B cell (primary cell): Measurements from ENCODE around the gene PYDC1. TPM values are rescaled to one million over a fixed set of nuclear protein-coding genes. Genes with fewer than 3 reads are reported as not detected.

Experiments used
- ATAC-seq: fragments of 200-7000 bp; cut with Tn5 transposase; one replicate; pipeline ENCODE4 v1.10.0; 2021; ENCODE audit warnings: low read depth, mild to moderate bottlenecking, moderate number of reproducible peaks, moderate library complexity
- CTCF ChIA-PET: fragments of 350-600 bp; sonication (Branson Sonifier 250); formaldehyde crosslinking; loops from one replicate; lab custom pipeline; 2021; ENCODE audit warnings: antibody characterized with exemption, inconsistent platforms; lab: Charles Lee
- POLR2A ChIA-PET: fragments of 350-600 bp; sonication (Branson Sonifier 250); formaldehyde crosslinking; loops from one replicate; lab custom pipeline; 2021; ENCODE audit warnings: antibody characterized with exemption; lab: Charles Lee
- DNase-seq: peaks from one replicate; pipeline ENCODE4 v3.0.0; 2013
- H2AFZ ChIP-seq: 2 replicates; pipeline ENCODE4 v1.6.1; 2012; ENCODE audit warnings: mild to moderate bottlenecking, low read depth, low read length; ENCODE audit not compliant: insufficient read depth, poor library complexity, severe bottlenecking
- H3K27ac ChIP-seq, 2 donors: 1 replicate in 1 of 2; 2 replicates in 1 of 2; pipeline ENCODE4 v1.5.1; 2012 to 2013; ENCODE audit warnings: low read length in 2 of 2, mild to moderate bottlenecking in 2 of 2, moderate library complexity in 1 of 2
- H3K27me3 ChIP-seq, 4 experiments: fragments of 200-600 bp in 1 of 4; sonication (generic) in 1 of 4; replicated peaks in 1 of 4; 1 replicate in 2 of 4; 2 replicates in 2 of 4; pipeline versions ENCODE4 v1.6.1 to v1.7.0; 2013 to 2016; ENCODE audit warnings: low read length in 3 of 4, mild to moderate bottlenecking in 2 of 4, mixed read lengths in 1 of 4, moderate library complexity in 1 of 4; ENCODE audit not compliant: insufficient read depth in 4 of 4, control insufficient read depth in 3 of 4; ENCODE audit errors: control extremely low read depth in 1 of 4
- H3K36me3 ChIP-seq, 2 experiments: replicated peaks in 1 of 2; 1 replicate in 1 of 2; 2 replicates in 1 of 2; pipeline versions ENCODE4 v1.6.1 to v1.7.1; 2013; ENCODE audit warnings: low read length in 1 of 2; ENCODE audit not compliant: insufficient read depth in 2 of 2, control insufficient read depth in 1 of 2; ENCODE audit errors: control extremely low read depth in 1 of 2, extremely low read depth in 1 of 2
- H3K4me1 ChIP-seq, 2 donors: fragments of 200-600 bp in 1 of 2; sonication (generic) in 1 of 2; 1 replicate in 1 of 2; 2 replicates in 1 of 2; pipeline versions ENCODE4 v1.5.1 to v1.6.1; 2013 to 2017; ENCODE audit warnings: low read length in 2 of 2; ENCODE audit not compliant: control insufficient read depth in 2 of 2, insufficient read depth in 2 of 2
- H3K4me2 ChIP-seq: replicated peaks from 2 replicates; pipeline ENCODE3; 2012; ENCODE audit warnings: mild to moderate bottlenecking, low read depth, low read length; ENCODE audit not compliant: poor library complexity, severe bottlenecking
- H3K4me3 ChIP-seq, 5 experiments: fragments of 200-600 bp in 1 of 5; sonication (generic) in 1 of 5; 1 replicate in 3 of 5; 2 replicates in 2 of 5; pipeline versions ENCODE4 v1.5.1 to v1.7.0; 2011 to 2016; ENCODE audit warnings: low read length in 4 of 5, mild to moderate bottlenecking in 4 of 5, low read depth in 2 of 5, control low read depth in 1 of 5, moderate library complexity in 1 of 5; ENCODE audit not compliant: insufficient read depth in 1 of 5; ENCODE audit errors: control extremely low read depth in 1 of 5, extremely low read depth in 1 of 5
- H3K79me2 ChIP-seq: fragments of 200-600 bp; sonication (generic); one replicate; pipeline ENCODE4 v1.6.0; 2016; ENCODE audit warnings: low read length; ENCODE audit not compliant: control insufficient read depth, insufficient read depth
- H3K9ac ChIP-seq: fragments of 200-600 bp; sonication (generic); 2 replicates; pipeline ENCODE4 v1.6.1; 2017; ENCODE audit warnings: mild to moderate bottlenecking, low read length, moderate library complexity
- H3K9me3 ChIP-seq, 3 donors: one replicate each; pipeline versions ENCODE4 v1.6.1 to v1.7.1; 2013; ENCODE audit warnings: low read length in 2 of 3; ENCODE audit not compliant: control insufficient read depth in 2 of 3, insufficient read depth in 1 of 3; ENCODE audit errors: control extremely low read depth in 1 of 3
- H4K20me1 ChIP-seq: 2 replicates; pipeline ENCODE4 v1.6.0; 2012; ENCODE audit warnings: mild to moderate bottlenecking, low read length; ENCODE audit not compliant: insufficient read depth, control insufficient read depth, poor library complexity, severe bottlenecking
- H3K27ac Mint-ChIP-seq: one replicate; pipeline ENCODE4 v1.8.0; 2021; ENCODE audit warnings: mixed read lengths
- H3K27me3 Mint-ChIP-seq: one replicate; pipeline ENCODE4 v1.8.0; 2021; ENCODE audit warnings: mixed read lengths
- H3K4me1 Mint-ChIP-seq: one replicate; pipeline ENCODE4 v1.8.0; 2021; ENCODE audit warnings: mixed read lengths
- H3K4me3 Mint-ChIP-seq: one replicate; pipeline ENCODE4 v1.8.0; 2021; ENCODE audit warnings: mixed read lengths
- H3K9me3 Mint-ChIP-seq: one replicate; pipeline ENCODE4 v1.8.0; 2022; ENCODE audit warnings: mixed read lengths; ENCODE audit not compliant: insufficient read depth
- EZH2 ChIP-seq: IDR thresholded peaks from 2 replicates; pipeline ENCODE4 v1.6.1; 2012; ENCODE audit warnings: borderline replicate concordance, low read depth, mild to moderate bottlenecking, moderate library complexity, low read length; ENCODE audit not compliant: insufficient read depth, poor library complexity, severe bottlenecking
- WGBS: methylation state at CpG from one replicate; pipeline ENCODE4 v1.1.5; 2013; ENCODE audit warnings: missing lambda C conversion rate; ENCODE audit not compliant: insufficient coverage; 5-methylcytosine and 5-hydroxymethylcytosine counted together
- intact Hi-C: fragments of 100-400 bp; cut with micrococcal nuclease; formaldehyde crosslinking; loops from one replicate; pipeline ENCODE4 v1.10.0; 2022
- polyA plus RNA-seq: library from polyadenylated mRNA; depleted of rRNA; stranded (reverse); fragments of >200 nt; gene quantifications from 2 replicates; pipeline ENCODE4 v1.2.3, GENCODE V29; 2012
- total RNA-seq, 2 donors: library from RNA; stranded (reverse); fragments of 120-200 nt in 1 of 2; gene quantifications; 1 replicate in 1 of 2; 2 replicates in 1 of 2; pipeline versions ENCODE4 v1.2.3 to v1.2.4, GENCODE V29; 2013 to 2022
- TF ChIP-seq, protein P1 (sequence below): fragments of 200-600 bp; IDR thresholded peaks from one replicate; pipeline ENCODE4 v1.8.0; 2022; ENCODE audit warnings: antibody characterized with exemption, mild to moderate bottlenecking

The PYDC1 gene
- total and polyA plus RNA-seq, 2 donors (not counting 1 experiment from before 2014, with no cell fraction given): not detected

DNA sequence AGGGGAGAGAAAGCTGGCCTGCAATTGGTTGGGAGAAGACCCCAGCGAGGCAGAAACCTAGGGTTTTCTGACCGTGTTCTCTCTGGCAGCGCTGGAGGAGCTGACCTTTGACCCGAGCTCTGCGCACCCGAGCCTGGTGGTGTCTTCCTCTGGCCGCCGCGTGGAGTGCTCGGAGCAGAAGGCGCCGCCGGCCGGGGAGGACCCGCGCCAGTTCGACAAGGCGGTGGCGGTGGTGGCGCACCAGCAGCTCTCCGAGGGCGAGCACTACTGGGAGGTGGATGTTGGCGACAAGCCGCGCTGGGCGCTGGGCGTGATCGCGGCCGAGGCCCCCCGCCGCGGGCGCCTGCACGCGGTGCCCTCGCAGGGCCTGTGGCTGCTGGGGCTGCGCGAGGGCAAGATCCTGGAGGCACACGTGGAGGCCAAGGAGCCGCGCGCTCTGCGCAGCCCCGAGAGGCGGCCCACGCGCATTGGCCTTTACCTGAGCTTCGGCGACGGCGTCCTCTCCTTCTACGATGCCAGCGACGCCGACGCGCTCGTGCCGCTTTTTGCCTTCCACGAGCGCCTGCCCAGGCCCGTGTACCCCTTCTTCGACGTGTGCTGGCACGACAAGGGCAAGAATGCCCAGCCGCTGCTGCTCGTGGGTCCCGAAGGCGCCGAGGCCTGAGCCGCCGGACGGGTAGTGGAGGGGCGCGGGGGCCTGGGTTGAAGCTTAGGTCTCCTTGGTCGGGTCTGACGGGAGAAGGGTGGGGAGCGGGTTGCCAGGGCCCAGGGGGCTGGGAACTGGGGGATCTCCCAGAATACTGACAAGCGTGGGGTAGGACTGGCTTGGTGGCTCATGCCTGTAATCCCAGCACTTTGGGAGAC, 7.4 kb upstream of the PYDC1 start:
- no peaks in the 10 kb centered on the region for H3K9me3 Mint-ChIP-seq
- ChIA-PET POLR2A (no interaction called here), CTCF (no interaction called here)
- Histone ChIP-seq H2AFZ (no peak overlapping the region), H3K36me3 (no peaks in the 10 kb centered on the region), H3K27ac (no peak overlapping the region), H3K4me1 (no peaks in the 10 kb centered on the region), H3K4me3 (no peak overlapping the region), H3K4me2 (no peak overlapping the region), H3K27me3 (peaks cover 0 to 17% (median 7%) of the 10 kb centered on the region in 4 experiments), H3K79me2 (no peaks in the 10 kb centered on the region), H3K9ac (no peak overlapping the region), H3K9me3 (no peaks in the 10 kb centered on the region), H4K20me1 (no peaks in the 10 kb centered on the region)
- no peak for DNase-seq
- WGBS: 97% methylated on average over 78 of the region's 80 CpGs
- TF ChIP-seq EZH2: no peak
- TF ChIP-seq, protein P1, sequence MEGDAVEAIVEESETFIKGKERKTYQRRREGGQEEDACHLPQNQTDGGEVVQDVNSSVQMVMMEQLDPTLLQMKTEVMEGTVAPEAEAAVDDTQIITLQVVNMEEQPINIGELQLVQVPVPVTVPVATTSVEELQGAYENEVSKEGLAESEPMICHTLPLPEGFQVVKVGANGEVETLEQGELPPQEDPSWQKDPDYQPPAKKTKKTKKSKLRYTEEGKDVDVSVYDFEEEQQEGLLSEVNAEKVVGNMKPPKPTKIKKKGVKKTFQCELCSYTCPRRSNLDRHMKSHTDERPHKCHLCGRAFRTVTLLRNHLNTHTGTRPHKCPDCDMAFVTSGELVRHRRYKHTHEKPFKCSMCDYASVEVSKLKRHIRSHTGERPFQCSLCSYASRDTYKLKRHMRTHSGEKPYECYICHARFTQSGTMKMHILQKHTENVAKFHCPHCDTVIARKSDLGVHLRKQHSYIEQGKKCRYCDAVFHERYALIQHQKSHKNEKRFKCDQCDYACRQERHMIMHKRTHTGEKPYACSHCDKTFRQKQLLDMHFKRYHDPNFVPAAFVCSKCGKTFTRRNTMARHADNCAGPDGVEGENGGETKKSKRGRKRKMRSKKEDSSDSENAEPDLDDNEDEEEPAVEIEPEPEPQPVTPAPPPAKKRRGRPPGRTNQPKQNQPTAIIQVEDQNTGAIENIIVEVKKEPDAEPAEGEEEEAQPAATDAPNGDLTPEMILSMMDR: no peak
- intact Hi-C loops: no loop called here
- H3K27me3 Mint-ChIP-seq: peaks cover 15% of the 10 kb centered on the region
- H3K4me1 Mint-ChIP-seq: no peaks in the 10 kb centered on the region
- ATAC-seq: no peak
- no peak overlapping the region for H3K27ac Mint-ChIP-seq
- no peak overlapping the region for H3K4me3 Mint-ChIP-seq

DNA sequence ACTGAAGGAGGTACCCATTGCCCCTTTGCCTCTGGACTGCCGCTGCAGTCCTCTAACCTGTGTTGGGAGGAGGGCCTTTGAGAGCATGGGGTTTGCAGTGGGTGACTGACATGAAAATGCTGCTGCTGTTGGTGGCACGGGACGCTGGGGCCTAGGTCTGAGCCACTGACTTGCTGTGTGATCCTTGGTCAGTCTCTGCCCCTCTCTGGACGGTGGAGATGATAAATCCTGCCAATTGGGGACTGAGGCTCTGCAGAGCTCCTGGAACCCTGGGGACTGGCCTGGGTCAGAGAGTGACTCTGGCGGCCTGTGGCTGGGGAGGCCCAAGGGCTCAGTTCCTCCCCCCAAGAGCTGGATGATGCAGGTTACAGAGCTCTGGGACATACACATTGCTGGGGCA, 6.1 kb upstream of the PYDC1 start:
- Mint-ChIP-seq H3K27ac (no peak overlapping the region), H3K9me3 (no peaks in the 10 kb centered on the region), H3K4me3 (no peak overlapping the region), H3K4me1 (peaks cover under 1% of the 10 kb centered on the region), H3K27me3 (peaks cover 24% of the 10 kb centered on the region)
- 98% methylated on average over 5 of the region's 5 CpGs for WGBS
- ChIA-PET CTCF (no interaction called here), POLR2A (interaction anchor here (0.6 kb wide), 1 partner anchor 586 kb away, joined by 6 read pairs; no protein-coding TSS in a partner anchor)
- H3K4me3 ChIP-seq: no peak overlapping the region
- intact Hi-C loops: no loop called here
- H3K79me2 ChIP-seq: no peaks in the 10 kb centered on the region
- no peak overlapping the region for H2AFZ ChIP-seq
- no peak for ATAC-seq
- no peaks in the 10 kb centered on the region for H3K9me3 ChIP-seq
- no peak overlapping the region for H3K9ac ChIP-seq
- H3K4me2 ChIP-seq: no peak overlapping the region
- H3K36me3 ChIP-seq: no peaks in the 10 kb centered on the region
- no peak for TF ChIP-seq EZH2
- TF ChIP-seq, protein P1: no peak
- peaks cover 0 to 29% (median 10%) of the 10 kb centered on the region in 4 experiments for H3K27me3 ChIP-seq
- no peak for DNase-seq
- peaks cover under 1% of the 10 kb centered on the region in 2 donors for H3K4me1 ChIP-seq
- no peak overlapping the region for H3K27ac ChIP-seq
- no peaks in the 10 kb centered on the region for H4K20me1 ChIP-seq
